Stimulated activated CD4-positive, alpha-beta T cell treated with anti-CD3 and anti-CD28 coated beads, Interleukin-4, amount 100 ng/mL, for 48 hours (primary cell): Measurements from ENCODE around the gene DROSHA.
"Not testable (repeated sequence)": the region's sequence is repeated elsewhere in the genome, so short reads cannot be mapped to it uniquely, and the experiment has no call there.

Experiments used
- DNase-seq, 2 donors: peaks; one replicate each; pipeline ENCODE4 v3.0.0-alpha.2; 2020; ENCODE audit warnings: low read depth in 2 of 2

Gene DROSHA, protein sequence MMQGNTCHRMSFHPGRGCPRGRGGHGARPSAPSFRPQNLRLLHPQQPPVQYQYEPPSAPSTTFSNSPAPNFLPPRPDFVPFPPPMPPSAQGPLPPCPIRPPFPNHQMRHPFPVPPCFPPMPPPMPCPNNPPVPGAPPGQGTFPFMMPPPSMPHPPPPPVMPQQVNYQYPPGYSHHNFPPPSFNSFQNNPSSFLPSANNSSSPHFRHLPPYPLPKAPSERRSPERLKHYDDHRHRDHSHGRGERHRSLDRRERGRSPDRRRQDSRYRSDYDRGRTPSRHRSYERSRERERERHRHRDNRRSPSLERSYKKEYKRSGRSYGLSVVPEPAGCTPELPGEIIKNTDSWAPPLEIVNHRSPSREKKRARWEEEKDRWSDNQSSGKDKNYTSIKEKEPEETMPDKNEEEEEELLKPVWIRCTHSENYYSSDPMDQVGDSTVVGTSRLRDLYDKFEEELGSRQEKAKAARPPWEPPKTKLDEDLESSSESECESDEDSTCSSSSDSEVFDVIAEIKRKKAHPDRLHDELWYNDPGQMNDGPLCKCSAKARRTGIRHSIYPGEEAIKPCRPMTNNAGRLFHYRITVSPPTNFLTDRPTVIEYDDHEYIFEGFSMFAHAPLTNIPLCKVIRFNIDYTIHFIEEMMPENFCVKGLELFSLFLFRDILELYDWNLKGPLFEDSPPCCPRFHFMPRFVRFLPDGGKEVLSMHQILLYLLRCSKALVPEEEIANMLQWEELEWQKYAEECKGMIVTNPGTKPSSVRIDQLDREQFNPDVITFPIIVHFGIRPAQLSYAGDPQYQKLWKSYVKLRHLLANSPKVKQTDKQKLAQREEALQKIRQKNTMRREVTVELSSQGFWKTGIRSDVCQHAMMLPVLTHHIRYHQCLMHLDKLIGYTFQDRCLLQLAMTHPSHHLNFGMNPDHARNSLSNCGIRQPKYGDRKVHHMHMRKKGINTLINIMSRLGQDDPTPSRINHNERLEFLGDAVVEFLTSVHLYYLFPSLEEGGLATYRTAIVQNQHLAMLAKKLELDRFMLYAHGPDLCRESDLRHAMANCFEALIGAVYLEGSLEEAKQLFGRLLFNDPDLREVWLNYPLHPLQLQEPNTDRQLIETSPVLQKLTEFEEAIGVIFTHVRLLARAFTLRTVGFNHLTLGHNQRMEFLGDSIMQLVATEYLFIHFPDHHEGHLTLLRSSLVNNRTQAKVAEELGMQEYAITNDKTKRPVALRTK (N-terminal part only)

DNA sequence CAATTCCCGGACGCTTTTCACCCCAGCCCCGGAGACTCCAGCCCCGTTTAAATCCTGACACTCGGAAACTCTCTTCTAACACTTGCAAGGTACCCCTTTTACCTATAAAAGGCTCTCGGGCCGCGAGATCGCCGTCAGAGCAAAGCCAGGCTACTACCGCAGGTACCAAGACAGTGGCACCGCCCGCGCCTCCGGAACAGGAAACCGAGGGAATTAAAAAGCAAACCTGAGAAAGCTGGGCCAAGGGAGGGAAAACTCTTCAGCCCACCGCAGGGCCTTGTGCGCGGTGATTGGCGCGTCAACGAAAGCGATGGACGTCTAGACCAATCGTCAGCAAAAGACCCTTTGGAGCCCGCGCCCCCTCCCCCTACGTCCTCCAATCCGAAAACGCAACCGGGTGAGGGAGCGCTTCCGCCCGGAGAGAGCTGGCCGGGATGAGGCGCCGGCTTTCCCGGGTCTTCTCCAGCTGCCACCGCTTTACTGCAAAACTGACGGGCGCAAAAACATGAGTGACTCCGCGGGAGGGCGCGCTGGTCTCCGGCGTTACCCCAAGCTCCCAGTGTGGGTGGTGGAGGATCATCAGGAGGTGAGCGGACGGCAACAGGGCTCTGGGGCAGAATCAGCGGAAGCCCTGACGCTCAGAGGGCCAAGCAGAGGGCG, at the start of gene DROSHA, which contains the start of gene C5orf22:
Gene DROSHA, minus strand, starts transcription at position 206 of the 660 bp plus-strand sequence. CDS start 3,034 bp downstream, outside the sequence.
Gene C5orf22, plus strand, starts transcription at position 414 of the 660 bp plus-strand sequence. Its CDS starts 92 bp downstream, at position 506.
- peak; percentile 88 to 93 for DNase-seq

DNA sequence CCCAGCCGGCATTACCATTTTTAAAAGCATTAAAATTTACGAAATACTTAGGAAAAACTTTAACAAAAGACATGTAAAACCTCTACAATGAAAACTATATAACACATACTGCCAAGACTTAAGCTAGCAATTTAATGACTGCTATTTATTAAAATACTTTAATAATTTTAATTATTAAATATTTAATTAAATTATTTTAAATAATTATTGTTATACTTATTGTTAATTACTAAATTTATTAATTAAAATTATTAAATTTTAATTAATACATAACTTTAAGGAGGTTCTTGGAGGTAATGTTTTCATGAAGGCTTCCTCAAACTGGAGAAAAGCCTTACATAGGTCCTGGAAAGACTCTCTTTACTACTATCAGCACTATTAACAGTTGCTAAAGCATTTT, 47.7 kb upstream of the DROSHA start:
- no peak for DNase-seq

DNA sequence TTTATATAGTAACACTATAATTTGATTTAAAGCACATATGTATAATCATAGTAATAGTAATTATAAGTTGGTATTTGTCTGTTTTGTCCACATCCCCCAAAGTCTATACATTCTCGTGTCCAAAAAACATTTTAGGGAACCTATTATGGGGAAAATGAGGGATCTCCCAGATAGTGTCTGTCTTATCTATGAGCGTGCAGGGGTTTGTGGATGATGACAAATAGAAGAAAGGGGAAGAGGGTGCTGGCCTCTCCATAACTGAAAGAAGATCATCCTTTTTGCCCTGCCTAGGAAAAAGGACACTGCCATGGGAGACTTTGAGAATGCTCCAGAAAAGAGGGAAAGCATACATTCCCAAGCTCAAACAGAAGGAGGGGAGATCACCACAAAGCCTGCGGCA, 45.5 kb upstream of the DROSHA start:
- no peak for DNase-seq

DNA sequence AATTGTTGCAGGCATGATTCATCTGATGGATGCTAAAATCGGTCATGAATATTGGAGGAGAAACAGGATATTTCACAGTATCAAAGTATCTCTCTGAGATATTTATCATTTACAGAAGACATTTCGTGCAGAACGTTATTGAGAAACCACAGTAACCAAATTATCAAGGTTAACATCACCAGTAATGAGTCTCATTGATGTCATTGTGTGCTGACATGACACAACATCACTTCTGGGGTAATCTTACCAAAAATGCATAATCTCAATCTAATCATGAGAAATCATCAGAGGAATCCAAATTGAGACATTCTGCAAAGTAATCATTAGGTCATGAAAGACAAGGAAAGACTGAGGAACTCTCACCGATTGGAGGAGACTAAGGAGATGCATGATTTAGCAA, 42.9 kb upstream of the DROSHA start:
- DNase-seq: no peak

DNA sequence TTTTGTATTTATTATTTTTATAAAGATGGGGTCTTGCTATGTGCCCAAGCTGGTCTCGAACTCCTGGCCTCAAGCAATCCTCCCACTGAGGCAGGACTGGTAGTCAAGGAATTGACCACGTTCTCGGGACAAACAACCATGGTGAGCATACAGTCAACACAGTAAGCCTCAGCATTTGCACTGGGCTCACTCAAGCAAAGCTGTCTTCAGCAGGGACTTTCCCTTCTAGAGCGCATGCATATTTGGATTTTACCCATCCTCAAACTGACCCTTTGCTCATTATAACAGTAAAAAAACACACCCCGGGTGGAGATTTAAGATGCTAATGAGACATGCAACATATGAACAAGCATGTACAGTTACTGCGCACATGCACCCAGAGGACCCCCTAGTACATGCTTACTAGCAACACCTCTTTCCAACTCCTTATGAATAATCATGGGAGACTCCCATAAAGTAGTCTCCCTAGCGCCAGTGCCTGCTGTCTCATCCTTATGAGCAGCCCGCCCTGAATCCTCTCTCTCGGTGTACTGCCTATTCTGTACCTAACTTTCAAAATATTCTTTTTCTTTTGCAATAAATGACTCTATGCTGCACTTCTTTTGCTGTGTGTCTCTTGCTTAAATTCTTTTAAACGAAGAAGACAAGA, 41.7 kb upstream of the DROSHA start:
- DNase-seq: no peak

DNA sequence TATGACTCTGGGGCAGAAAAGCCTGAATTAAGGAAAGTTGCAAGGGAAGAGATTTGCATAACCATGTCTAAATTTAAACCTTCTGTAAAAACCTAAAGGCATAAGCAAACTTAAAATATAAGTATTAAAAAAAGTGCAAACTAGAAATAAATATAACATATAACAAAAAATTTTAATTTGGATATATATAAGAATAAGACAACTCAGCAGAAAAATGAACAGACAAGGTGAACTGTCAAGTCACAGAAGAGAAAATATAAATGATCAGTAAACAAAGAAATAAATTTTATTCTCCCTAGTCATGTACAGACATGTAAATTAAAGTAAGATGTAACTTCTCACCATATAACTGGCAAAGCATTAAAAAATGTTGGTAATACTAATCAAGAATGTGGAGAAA, 37.2 kb upstream of the DROSHA start:
- no peak for DNase-seq

DNA sequence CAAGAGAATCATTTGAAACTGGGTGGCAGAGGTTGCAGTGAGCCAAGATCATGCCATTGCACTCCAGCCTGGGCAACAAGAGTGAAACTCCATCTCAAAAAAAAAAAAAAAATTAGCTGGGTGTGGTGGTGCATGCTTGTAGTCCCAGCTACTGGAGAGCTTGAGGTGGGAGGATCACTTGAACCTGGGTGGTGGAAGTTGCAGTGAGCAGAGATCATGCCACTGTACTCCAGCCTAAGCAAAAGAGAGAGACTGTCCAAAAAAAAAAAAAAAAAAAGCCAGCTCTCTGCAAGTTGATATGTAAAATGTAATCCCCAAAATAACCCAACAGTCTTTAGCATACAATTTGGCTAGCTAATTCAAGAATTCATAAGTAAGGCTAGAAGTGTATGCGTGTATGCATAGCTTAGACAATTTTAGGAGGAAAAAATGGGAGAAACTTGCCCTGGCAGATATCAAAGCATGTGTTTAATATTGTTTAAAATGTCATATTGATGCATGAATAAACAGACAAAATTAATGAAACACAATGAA, 36.5 kb upstream of the DROSHA start:
- DNase-seq: no peak

DNA sequence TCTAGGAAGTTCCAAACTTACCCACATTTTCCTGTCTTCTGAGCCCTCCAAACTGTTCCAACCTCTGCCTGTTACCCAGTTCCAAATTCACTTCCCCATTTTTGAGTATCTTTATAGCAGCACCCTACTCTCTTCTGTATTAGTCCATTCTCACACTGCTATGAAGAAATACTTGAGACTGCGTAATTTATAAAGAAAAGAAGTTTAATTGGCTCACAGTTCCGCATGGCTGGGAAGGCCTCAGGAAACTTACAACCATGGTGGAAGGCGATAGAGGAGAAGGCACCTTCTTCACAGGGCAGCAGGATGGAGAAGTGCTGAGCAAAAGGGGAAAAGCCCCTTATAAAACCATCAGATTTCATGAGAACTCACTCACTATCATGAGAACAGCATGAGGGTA, 34.5 kb upstream of the DROSHA start:
- DNase-seq: not testable (repeated sequence)

DNA sequence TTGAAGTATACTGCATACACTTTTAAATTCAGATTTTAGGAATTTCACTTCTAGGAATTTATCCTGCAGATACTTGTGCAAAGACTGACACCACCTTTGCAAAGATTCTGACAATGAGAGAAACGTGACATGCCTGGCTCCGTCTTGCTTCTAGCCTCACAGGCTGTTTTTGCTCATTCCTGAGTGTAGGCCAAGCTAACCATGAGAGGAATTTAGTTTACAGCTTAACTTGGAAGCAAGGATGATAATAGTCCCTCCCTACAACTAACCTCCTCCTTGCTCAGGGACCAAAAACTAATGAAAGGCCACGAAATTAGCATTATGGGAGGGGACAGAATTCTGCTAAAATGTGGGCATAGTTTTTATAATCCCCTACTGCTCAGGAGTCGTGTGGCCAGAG, 31.3 kb upstream of the DROSHA start:
- no peak for DNase-seq

DNA sequence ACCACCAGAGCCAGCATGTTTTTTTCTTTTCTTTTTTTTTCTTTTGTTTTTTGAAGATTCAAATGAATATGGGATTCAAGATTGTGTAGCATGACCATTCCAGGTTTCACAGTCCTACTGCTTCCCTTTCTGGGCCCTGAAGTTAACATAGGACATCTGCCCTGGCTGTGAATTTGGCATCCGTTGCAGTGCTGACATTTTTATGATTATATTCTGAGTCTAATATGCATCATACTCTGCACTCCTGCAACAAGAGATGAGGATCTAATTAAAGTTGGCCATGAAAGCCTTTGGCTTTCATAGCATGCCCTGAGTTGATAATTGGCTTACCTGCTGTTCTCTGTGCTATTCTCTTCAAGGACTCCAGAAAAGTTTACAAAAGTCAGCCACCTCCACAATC, 30.1 kb upstream of the DROSHA start:
- DNase-seq: no peak

DNA sequence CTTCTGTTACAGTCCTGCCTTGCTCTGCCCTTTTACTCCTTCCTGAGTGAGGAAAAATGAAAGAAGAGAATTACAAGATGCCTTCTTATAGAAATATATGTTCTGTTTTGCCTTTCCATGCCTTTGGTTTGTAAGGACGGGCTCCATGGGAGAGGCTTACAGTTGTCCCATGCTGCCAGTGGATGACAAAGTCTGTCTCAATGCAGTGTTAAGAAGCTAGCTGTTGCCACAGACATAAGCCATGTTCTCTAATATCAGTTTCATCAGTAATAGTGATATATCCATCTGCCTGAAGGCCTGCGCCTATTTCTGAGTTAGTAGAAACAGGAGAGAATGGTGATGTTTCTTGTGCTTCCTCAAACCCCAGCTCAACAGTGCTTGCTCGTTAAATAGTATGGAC, 28.0 kb upstream of the DROSHA start:
- DNase-seq: no peak

DNA sequence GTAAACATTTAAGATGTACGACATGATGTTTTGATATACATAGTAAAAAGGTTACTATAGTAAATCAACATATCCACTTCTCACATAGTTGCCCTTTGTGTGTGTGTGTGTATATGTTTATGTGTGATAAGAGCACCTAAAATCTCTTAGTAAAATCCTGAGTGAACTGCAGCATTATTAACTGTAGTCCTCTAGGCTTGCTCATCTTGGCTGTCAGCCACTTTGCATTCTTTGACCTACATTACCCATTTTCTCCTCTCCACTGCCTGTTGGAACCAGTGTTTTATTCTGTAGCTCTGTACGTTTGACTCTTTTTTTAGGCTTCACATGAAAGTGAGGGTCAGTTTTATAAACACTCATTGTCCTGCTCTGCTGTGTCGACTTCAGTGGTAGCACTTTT, 24.6 kb upstream of the DROSHA start:
- no peak for DNase-seq

DNA sequence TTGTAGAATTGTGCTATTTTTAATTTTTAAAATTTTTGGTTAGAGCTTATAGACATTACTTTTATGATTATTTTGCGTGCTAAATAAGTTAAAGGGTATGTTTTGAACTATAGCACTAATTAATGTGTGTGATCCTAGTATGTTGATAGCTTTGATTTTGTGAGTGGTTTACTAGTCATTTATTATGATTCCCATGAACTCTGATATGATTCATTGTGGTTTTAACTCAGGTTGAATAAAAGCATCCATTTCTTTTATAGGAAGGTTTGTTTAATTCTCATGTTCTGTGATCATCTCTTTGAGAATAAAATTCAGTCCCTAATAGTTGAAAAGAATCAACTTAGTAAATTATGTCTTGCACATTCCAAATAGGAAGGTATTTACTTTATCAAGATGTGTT, 22.7 kb upstream of the DROSHA start:
- DNase-seq: no peak

DNA sequence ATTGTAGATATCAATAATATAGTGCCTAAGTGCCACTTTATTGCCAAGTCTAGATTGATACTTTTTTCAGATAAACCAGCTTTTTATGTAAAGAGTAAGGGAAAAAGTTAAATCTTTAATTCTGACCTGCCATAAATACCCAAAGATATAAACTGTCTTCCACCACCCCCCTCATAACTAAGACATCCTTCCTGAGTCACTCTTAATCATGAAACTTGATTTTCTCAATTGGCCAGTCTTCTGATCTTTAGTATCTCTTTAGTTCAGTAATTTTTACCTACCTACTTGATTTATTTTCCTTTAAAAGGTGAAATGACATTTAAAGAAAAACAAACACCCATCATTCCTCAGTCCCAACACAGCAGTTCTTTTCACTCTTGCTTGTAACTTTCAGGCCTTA, 22.0 kb upstream of the DROSHA start:
- no peak for DNase-seq

DNA sequence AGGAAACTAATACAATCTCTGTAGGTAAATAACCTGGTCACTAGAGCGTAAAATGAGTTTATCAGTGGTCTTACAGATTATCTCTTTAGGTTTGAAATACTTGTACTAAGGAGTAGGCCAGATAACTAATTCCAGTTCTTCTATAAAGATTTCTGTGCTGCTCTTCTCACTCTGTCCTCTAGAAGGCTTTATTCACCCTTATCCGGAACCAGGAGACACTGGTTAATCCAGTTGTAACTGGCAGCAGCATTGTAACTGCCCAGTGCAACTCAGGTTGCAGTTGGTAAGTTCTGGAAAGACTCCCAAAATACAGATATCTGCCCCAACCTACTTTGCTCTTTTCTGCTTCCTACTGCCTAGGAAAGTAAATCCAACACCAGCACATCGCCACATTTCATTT, 20.0 kb upstream of the DROSHA start:
- DNase-seq: no peak

DNA sequence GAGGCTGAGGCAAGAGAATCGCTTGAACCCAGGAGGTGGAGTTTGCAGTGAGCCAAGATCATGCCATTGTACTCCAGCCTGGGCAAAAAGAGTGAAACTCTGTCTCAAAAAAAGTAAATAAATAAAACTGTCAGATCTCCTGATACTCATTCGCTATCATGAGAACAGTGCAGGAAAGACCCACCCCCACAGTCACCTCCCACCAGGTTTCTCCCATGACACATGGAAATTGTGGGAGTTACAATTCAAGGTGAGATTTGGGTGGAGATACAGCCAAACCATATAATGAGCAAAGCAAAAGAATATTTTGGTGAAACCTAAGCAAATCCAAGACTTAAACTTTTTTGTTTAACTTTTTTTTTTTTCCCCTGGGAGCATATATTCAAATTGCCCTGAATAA, 17.2 kb upstream of the DROSHA start:
- not testable (repeated sequence) for DNase-seq

DNA sequence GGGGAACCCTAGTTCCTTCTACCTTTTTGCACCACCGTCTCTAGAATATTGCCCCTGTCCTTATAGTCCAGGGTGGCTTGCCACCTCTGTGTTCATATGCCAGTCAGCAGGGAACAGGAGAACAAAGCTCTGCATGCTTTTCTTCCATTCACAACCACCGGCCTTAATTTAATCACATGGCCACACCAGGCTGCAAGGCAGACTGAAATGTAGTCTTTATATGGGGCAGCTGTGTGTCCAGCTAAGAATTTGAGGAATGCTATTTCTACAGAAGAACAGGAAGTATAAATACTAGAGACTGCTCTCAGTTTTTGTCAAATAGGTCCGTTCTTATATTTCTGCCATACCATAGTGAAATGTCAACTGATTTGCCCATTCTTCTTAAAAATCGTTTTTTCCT, 6.0 kb upstream of the DROSHA start:
- DNase-seq: no peak

DNA sequence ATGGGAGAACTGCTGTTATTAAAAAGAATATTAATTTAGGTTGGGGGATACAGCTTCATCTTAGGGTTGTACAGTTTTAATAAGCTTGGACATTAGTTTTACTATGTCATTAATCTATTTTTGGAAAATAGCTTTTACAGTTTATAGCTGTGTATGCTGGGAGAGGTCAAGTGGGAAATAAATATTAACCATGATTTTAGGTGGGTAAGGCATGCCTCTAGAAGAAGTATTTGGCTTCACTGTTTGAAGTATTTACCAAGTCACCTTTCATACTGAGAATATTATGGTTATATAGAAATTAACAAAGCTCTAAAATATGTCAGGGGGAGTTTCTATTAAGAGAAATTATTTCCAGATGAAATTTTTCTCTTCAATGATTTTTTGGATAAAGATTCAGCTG, 5.5 kb upstream of the DROSHA start:
- no peak for DNase-seq

DNA sequence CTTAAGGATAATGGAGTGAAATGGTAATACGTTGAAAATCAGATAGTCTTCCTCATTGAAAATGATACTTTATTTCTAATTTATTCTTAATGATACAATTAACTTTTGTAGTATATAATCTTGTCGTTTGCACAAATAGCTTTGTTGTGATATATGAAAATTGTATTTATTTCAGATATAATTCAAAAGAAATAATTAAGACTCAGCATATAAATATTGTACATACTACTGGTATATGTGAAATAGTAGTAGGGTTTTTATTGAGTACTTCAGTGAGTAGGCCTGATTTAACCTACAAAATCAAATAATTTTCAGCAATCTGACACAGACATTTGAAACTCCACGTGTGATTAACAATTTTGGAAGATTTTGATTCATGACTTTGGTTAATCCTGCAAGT, 5.0 kb upstream of the DROSHA start:
- DNase-seq: no peak

DNA sequence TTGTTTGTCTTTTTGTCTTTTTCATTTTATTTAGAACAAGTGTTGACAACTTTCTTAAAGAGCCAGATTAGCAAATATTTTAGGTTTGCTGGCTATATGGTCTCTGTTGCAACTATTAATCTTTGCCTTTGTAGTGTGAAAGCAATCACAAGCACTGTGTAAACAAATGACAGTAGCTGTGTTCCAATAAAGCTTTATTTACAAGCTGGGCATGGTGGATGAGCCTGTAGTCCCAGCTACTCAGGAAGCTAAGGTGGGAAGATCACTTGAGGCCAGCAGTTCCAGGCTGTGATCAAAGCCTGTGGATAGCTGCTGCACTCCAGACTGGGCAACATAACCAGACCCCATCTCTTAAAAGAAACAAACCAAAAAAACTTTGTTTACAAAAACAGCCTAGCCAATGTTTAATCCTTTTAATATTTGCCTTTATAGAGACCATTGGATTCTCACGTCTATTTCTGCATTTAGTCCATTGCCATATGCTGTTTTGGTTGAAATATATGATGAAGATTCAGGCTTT, 2.7 kb upstream of the DROSHA start:
- no peak for DNase-seq

DNA sequence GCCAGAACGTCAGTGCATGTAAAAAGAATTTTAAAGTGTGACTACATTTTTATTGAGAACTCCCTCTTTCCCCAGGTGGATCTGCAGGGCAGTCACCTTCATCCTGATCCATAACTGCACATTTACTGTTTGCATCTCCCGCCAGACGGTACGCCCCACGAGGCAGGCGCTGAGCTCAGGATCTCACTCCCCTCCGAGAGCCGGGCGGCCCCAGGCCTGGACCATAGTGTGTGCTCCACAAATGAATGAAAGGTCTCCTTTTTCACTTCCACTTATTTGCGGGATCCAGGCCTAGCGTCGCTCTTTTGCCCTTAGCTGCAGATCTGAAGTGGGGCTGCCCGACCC, 378 bp downstream of the DROSHA start:
- DNase-seq: peak; percentile 11 to 18
